Mucosa of stomach (tissue), 1 donor: ENCODE results near the gene CYP2U1.
"Not testable (repeated sequence)": the region's sequence is repeated elsewhere in the genome, so short reads cannot be mapped to it uniquely, and the experiment has no call there.

Source experiments
- H3K27me3 ChIP-seq: one replicate; pipeline ENCODE4 v1.7.0; 2013; ENCODE audit warnings: mild to moderate bottlenecking, low read length; ENCODE audit not compliant: control insufficient read depth, insufficient read depth
- H3K36me3 ChIP-seq: one replicate; pipeline ENCODE4 v1.7.0; 2013; ENCODE audit warnings: low read length; ENCODE audit not compliant: control insufficient read depth, insufficient read depth
- H3K4me1 ChIP-seq: one replicate; pipeline ENCODE4 v1.7.0; 2013; ENCODE audit warnings: mild to moderate bottlenecking, low read length; ENCODE audit not compliant: control insufficient read depth, insufficient read depth
- H3K4me3 ChIP-seq: one replicate; pipeline ENCODE4 v1.7.0; 2013; ENCODE audit warnings: low read length
- H3K9ac ChIP-seq: one replicate; pipeline ENCODE4 v1.7.0; 2013; ENCODE audit warnings: mild to moderate bottlenecking, low read length, moderate library complexity
- H3K9me3 ChIP-seq: one replicate; pipeline ENCODE4 v1.7.0; 2013; ENCODE audit warnings: mild to moderate bottlenecking, low read length, moderate library complexity; ENCODE audit not compliant: control insufficient read depth
- donor health status: Pancreatic carcinoma.

CYP2U1 gene

DNA sequence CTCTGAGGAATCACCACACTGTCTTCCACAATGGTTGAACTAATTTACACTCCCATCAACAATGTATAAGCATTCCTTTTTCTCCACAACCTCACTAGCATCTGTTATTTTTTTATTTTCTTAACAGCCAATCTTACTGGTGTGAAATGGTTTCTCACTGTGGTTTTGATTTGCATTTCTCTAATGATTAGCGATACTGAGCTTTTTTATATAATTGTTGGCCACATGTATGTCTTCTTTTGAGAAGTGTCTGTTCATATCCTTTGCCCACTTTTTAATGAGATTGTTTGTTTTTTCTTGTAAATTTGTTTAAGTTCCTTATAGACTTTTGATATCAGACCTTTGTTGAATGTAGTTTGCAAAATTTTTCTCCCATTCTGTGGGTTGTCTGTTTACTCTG, 36.6 kb downstream of the CYP2U1 start:
- H3K9me3 ChIP-seq: not testable (repeated sequence)

DNA sequence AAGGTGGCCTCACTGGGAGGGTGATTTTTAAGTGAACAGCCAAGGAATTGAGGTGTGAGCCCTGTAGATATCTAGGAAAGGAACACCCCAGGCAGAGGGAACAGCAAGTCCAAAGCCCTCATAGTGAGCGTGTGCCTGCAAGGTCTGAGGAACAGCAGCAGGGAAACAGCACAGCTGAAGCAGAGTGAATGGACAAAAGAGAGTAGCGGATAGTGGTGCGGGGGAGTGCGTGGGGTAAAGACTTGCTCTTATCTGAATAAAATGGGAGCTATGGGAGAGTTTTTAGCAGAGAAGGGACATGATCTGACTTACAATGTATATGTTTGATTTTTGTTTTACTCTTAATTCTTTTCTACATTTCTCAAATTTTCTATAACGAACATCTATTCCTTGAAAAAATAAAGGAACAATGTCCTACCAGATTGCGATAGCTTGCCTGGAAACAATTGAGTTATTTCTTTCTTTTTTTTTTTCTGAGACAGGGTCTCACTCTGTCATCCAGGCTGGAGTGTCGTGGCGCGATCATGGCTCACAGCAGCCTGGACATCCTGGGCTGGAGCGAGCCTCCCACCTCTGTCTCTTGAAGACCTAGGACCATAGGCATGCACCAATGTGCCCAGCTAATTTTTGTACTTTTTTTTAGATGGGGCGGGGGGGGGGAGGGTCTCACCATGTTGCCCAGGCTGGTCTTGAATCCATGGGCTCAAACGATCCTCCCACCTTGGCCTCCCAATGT, 38.9 kb downstream of the CYP2U1 start:
- Histone ChIP-seq H3K36me3 (no peaks in the 10 kb centered on the region), H3K9ac (no peak overlapping the region), H3K27me3 (no peaks in the 10 kb centered on the region), H3K9me3 (no peaks in the 10 kb centered on the region), H3K4me1 (no peaks in the 10 kb centered on the region), H3K4me3 (no peak overlapping the region)

More for the DNA sequence above, 36.6 kb downstream of the CYP2U1 start:
- H3K9ac ChIP-seq, H3K36me3 ChIP-seq, H3K4me1 ChIP-seq, H3K27me3 ChIP-seq, H3K4me3 ChIP-seq: not testable (repeated sequence)

DNA sequence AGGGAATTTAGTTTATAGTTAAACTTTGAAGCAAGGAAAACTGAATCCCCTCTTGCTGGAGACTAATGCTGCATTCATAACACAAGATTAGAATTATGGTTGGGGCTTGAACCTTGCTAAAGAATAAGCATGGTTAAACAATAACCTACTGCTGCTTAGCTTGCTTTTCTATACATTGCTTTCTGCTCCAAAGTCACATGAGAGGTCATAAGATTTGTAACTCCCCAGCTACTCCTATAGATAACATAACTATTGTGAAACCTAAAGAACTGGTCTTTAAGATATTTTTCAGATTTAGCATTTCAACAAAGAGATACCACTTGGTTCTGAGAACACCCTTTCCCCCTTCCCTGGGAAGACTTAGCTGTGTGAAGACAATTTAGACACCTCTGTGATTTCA, 41.3 kb downstream of the CYP2U1 start:
- H3K27me3 ChIP-seq: no peaks in the 10 kb centered on the region
- H3K36me3 ChIP-seq: no peaks in the 10 kb centered on the region
- no peaks in the 10 kb centered on the region for H3K4me1 ChIP-seq
- H3K4me3 ChIP-seq: no peak overlapping the region
- H3K9me3 ChIP-seq: no peaks in the 10 kb centered on the region
- no peak overlapping the region for H3K9ac ChIP-seq

DNA sequence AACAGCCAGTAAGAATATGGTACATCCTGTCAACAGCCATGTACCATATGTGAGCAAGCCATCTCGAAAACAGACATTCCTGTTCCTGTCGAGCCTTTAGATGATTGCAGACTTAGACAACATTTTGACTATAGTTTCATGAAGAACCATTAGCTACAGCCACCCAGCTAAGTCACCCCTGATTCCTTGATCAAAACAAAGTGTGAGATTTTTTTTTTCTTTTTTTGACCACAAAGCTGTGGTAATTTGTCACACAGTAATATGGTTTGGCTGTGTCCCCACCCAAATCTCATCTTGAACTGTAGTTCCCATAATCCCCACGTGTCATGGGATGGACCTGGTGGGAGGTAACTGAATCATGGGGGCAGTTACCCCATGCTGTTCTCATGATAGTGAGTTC, 43.2 kb downstream of the CYP2U1 start:
- Histone ChIP-seq H3K36me3 (no peaks in the 10 kb centered on the region), H3K9me3 (no peaks in the 10 kb centered on the region), H3K27me3 (no peaks in the 10 kb centered on the region), H3K4me1 (no peaks in the 10 kb centered on the region), H3K4me3 (no peak overlapping the region), H3K9ac (no peak overlapping the region)

DNA sequence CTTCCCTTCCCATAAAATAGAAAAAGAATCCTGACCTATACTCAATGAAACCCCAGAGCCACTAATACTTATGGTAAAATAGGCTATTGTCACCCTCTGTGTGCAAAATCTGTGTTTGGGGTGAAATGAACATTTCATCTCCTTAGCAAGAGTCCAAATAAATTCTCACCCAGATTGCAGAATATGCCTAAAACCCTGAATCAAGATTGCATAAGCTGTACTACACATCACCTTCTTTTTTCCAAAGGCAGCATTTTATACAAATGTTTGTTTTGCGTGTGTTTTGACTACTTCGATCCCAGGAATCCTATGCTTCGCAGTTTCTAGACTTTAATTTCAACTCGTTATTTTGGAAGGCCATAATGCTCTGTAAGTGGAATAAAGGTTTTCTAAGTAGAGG, 46.1 kb downstream of the CYP2U1 start:
- no peaks in the 10 kb centered on the region for H3K4me1 ChIP-seq
- H3K27me3 ChIP-seq: no peaks in the 10 kb centered on the region
- no peak overlapping the region for H3K4me3 ChIP-seq
- H3K36me3 ChIP-seq: no peaks in the 10 kb centered on the region
- H3K9ac ChIP-seq: no peak overlapping the region
- H3K9me3 ChIP-seq: no peaks in the 10 kb centered on the region

DNA sequence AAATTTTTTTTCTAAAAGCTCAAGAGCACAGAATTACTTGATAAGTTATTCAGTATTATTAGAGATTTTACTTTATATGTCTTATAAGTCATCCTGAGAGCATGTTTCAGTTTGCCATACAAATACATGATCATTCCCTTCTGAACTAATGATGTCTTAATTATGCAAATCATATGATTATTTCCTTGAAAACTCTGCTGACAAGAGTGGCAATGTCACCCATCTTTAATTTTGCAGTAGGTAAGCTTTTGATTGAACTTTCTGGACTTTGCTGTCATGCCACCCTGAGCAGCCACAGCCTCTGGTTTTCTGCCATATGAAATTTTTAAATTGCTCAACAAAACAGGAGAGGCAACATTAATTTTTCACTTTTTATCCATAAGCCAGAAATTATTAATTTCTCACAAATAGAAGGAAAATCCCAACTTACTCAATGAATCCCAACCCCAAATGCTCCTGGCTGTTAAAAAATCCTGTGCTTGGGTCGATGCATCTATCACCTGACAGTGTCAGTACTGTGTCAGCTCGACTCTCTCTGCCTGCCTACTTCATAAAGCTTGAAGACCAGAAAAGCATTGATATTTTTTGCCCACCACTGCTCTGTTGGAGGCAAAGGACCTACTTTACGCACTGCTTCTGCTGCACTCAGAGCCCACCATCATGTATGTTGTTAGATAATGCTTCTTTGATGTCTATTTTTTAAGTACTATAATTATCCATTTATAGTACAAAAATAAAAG, 46.8 kb downstream of the CYP2U1 start:
- Histone ChIP-seq H3K36me3 (no peaks in the 10 kb centered on the region), H3K9ac (no peak overlapping the region), H3K27me3 (no peaks in the 10 kb centered on the region), H3K4me3 (no peak overlapping the region), H3K9me3 (no peaks in the 10 kb centered on the region), H3K4me1 (no peaks in the 10 kb centered on the region)

DNA sequence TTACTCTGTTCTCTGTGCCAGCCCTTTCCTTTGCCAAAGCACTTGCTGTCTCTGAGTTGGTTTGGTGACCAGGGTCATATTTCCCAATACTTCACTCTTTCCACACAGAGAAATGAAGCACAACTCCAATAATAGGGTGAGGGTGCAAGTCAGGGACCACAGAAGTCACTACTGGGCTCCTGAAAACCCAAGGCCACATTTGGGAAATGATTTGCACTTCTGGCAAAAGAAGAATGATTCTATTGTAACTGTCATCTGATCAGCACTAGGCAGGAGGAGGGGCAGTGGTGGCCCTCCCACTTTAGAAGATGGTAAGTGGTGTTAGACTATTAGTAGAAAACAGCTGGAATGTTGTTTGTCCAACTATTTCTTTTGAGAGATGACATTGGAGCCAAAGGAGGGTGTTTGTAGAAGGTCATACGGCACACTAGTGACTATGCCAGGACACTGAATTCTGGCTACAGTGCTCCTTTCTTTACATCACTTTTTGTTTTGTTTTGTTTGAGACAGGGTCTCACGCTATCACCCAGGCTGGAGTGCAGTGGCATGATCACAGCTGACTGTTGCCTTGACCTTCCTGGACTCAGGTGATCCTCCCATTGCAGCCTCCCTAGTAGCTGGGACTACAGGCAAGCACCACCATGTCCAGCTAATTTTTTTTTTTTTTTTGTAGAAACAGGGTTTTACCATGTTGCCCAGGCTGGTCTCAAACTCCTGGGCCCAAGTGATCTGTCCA, 47.5 kb downstream of the CYP2U1 start:
- H3K4me3 ChIP-seq: no peak overlapping the region
- H3K27me3 ChIP-seq: no peaks in the 10 kb centered on the region
- no peaks in the 10 kb centered on the region for H3K36me3 ChIP-seq
- no peaks in the 10 kb centered on the region for H3K4me1 ChIP-seq
- H3K9ac ChIP-seq: no peak overlapping the region
- no peaks in the 10 kb centered on the region for H3K9me3 ChIP-seq

DNA sequence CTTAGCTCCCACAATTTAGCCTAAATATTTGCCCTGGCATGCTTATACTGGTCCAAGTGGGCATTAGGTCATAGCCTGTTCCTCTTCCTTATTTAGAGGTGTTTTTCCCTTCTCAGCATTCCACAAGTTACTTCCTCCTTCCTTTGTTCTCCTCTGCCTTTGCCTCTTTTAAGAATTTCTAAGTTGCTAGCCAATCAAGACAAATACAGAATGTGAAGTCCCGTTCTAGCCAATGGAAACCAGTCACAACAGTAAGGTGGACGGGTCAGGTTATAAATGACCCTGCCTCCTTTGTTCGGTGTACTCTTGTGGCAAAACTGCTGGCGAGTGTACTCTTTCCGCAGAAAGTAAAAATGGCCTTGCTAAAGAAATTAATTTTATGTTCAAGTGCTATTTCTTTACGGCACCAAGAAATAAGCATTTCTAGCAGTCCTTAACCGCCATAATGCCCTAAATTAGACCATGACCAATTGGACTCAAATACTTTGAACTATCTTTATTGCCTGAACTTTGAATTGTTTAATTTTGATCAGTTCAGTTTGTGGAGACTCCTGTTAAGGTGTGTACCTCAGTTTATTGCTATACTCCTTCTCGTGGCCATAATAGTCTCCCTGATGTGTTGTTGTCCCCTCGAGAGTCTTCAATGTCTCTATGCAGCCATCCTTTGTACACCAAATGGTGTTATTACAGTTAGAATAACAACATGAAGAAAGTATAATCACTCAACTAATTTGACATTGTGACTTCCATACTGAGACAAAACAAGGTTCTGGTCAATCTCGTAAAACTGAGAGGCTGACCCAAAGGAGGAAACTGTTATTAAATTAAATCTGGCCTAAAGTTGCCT, 56.8 kb downstream of the CYP2U1 start:
- H3K4me1 ChIP-seq: peaks cover 40% of the 10 kb centered on the region
- no peaks in the 10 kb centered on the region for H3K36me3 ChIP-seq
- no peaks in the 10 kb centered on the region for H3K27me3 ChIP-seq
- H3K4me3 ChIP-seq: no peak overlapping the region
- H3K9ac ChIP-seq: no peak overlapping the region
- H3K9me3 ChIP-seq: no peaks in the 10 kb centered on the region

DNA sequence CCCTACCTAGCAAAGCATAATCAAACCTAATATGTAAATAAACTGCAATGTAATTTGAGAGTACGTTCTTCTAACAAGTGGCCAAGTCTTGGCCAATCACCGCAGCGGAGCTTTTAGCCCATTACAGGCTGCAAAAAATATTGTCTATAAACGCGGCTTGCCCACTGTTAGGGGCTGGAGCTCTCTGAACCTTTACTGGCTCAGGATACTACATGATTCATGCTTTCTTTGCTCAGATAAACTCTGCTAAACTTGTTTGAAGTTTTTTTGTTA, 57.4 kb downstream of the CYP2U1 start:
- no peaks in the 10 kb centered on the region for H3K27me3 ChIP-seq
- no peak overlapping the region for H3K9ac ChIP-seq
- H3K9me3 ChIP-seq: no peaks in the 10 kb centered on the region
- no peak overlapping the region for H3K4me3 ChIP-seq
- H3K36me3 ChIP-seq: no peaks in the 10 kb centered on the region
- peaks cover 44% of the 10 kb centered on the region for H3K4me1 ChIP-seq

DNA sequence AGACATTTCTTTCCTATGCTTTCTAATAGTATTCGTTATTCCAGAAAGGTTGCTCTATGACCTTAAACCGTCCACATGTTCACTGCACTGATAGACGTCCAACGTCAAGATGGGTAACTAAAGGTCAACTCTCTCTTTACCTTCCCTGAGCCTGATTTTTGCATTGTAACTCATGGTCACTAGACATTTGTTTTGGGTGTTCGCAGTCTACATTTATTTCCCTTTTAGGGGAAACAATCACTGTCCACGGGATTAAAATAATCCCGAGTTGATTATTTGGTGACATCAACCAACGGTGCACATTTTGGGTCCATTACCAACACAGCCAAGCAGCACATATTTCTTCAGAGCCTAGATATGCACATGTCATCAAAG, 57.8 kb downstream of the CYP2U1 start:
- Histone ChIP-seq H3K4me1 (peaks cover 48% of the 10 kb centered on the region), H3K9me3 (no peaks in the 10 kb centered on the region), H3K4me3 (peak overlapping the region; percentile 60), H3K9ac (peak overlapping the region; percentile 86), H3K27me3 (no peaks in the 10 kb centered on the region), H3K36me3 (no peaks in the 10 kb centered on the region)

DNA sequence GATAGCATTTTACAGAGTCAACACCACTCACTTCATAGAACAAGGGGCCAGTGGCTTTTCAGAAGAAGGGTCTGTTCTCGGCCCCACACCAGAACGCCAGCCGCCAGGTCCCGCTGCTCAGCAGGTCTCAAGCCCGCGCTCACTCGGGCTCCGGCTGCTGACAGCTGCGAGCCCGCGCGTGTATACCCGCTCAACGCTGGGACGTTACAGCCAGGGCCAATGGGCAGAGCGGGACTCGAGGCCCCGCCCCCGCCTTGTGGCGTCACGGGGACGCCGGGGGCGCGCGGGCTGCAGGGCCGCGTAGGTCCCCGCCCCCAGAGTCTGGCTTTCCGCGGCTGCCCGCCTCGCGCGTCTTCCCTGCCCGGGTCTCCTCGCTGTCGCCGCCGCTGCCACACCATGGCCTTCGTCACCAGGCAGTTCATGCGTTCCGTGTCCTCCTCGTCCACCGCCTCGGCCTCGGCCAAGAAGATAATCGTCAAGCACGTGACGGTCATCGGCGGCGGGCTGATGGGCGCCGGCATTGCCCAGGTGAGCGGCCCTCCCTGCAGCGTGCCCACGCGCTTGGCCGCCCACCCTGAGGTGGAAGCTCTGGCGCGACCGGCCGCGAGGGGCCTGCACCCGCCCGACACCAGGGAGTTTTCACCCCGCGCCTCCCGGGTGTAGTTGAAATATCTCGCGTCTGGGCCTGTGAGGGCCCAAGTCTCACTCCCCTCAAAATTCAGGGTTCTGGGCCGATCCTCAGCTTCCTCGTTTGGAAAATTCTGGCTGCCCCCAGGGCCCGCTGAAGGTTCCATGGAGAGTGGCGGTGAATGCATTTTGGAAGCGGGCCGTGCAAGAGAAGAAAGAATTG, 58.4 kb downstream of the CYP2U1 start, which contains the start of gene HADH:
TSS of gene HADH (plus strand) at position 353 of the 850 bp plus-strand sequence. CDS start at position 397, 44 bp downstream.
- no peaks in the 10 kb centered on the region for H3K9me3 ChIP-seq
- no peaks in the 10 kb centered on the region for H3K36me3 ChIP-seq
- H3K27me3 ChIP-seq: no peaks in the 10 kb centered on the region
- H3K4me1 ChIP-seq: peaks cover 54% of the 10 kb centered on the region
- H3K9ac ChIP-seq: peak within 1 kb of the TSS; percentile 86
- peak within 1 kb of the TSS; percentile 60 for H3K4me3 ChIP-seq
